ENCODE data around the gene ACSS1. TPM values are rescaled to one million over a fixed set of nuclear protein-coding genes. Genes with fewer than 3 reads are reported as not detected.

The ACSS1 gene
- total RNA-seq, 1 experiment from 2014 or later = 1.5 TPM

GRCh38 chr20:25005661-25006060 is 52.3 kb downstream of the ACSS1 start:
- POLR2A ChIA-PET = no interaction called here
- DNase-seq (ENCODE audit: low spot score) (no peak), ATAC-seq (no peak)
- H3K4me3 Mint-ChIP-seq = no peak overlapping the region
- H3K27me3 Mint-ChIP-seq (ENCODE audit: low read depth) = peaks cover 4% of the 10 kb centered on the region; the same call in 1 of the 2 replicates
- H3K27ac Mint-ChIP-seq = no peak overlapping the region
- peaks cover 8% of the 10 kb centered on the region for H3K9me3 Mint-ChIP-seq
- TF ChIP-seq SOX15 (CRISPR knock-in tag; IDR thresholded peaks at IDR 0.05) (no peak), NFATC4 (CRISPR knock-in tag; IDR thresholded peaks at IDR 0.05) (no peak), ARID4B (CRISPR knock-in tag; IDR thresholded peaks at IDR 0.05; ENCODE audit: borderline replicate concordance) (no peak), NFYB (CRISPR knock-in tag; conservative IDR thresholded peaks at IDR 0.05; ENCODE audit: low read depth) (no peak), IRF1 (CRISPR knock-in tag; IDR thresholded peaks at IDR 0.05) (no peak), HMGA2 (CRISPR knock-in tag; IDR thresholded peaks at IDR 0.05) (no peak), ELF4 (CRISPR knock-in tag; IDR thresholded peaks at IDR 0.05; ENCODE audit: low read depth) (no peak), CREB1 (CRISPR knock-in tag; IDR thresholded peaks at IDR 0.05) (no peak), ZNF425 (CRISPR knock-in tag; conservative IDR thresholded peaks at IDR 0.05) (no peak), ZMAT4 (CRISPR knock-in tag; IDR thresholded peaks at IDR 0.05) (no peak), CBFB (CRISPR knock-in tag; IDR thresholded peaks at IDR 0.05; ENCODE audit: low read depth) (no peak), ATF1 (CRISPR knock-in tag; IDR thresholded peaks at IDR 0.05) (no peak), ZNF512 (CRISPR knock-in tag; IDR thresholded peaks at IDR 0.05; ENCODE audit: borderline replicate concordance) (no peak)
- H3K4me1 Mint-ChIP-seq = no peaks in the 10 kb centered on the region
- H3K36me3 Mint-ChIP-seq = no peaks in the 10 kb centered on the region
- CTCF ChIA-PET = no interaction called here

- POLR2A ChIA-PET = no interaction called here
- H3K4me3 Mint-ChIP-seq = no peak overlapping the region
- DNase-seq (ENCODE audit: low spot score) = no peak
- no peak for ATAC-seq
- no peaks in the 10 kb centered on the region for H3K4me1 Mint-ChIP-seq
- CTCF ChIA-PET = no interaction called here
- H3K27ac Mint-ChIP-seq = no peak overlapping the region
- H3K9me3 Mint-ChIP-seq = peaks cover 8% of the 10 kb centered on the region
- no peaks in the 10 kb centered on the region for H3K36me3 Mint-ChIP-seq
- H3K27me3 Mint-ChIP-seq (ENCODE audit: low read depth) = peaks cover 4% of the 10 kb centered on the region; the same call in 1 of the 2 replicates
- no peak for TF ChIP-seq SP1 (CRISPR knock-in tag; conservative IDR thresholded peaks at IDR 0.05)
- TF ChIP-seq SMAD3 (CRISPR knock-in tag; IDR thresholded peaks at IDR 0.05; ENCODE audit: borderline replicate concordance) = no peak
- no peak for TF ChIP-seq FOXK1 (CRISPR knock-in tag; IDR thresholded peaks at IDR 0.05)
- TF ChIP-seq NFATC4 (CRISPR knock-in tag; IDR thresholded peaks at IDR 0.05) = no peak
- TF ChIP-seq NR2C2 (CRISPR knock-in tag; IDR thresholded peaks at IDR 0.05) = no peak
- no peak for TF ChIP-seq USF2 (CRISPR knock-in tag; IDR thresholded peaks at IDR 0.05)
- TF ChIP-seq ARID4B (CRISPR knock-in tag; IDR thresholded peaks at IDR 0.05; ENCODE audit: borderline replicate concordance) = no peak
- no peak for TF ChIP-seq ZNF219 (CRISPR knock-in tag; IDR thresholded peaks at IDR 0.05; ENCODE audit: borderline replicate concordance)
- TF ChIP-seq GABPB1 (CRISPR knock-in tag; IDR thresholded peaks at IDR 0.05) = no peak
- no peak for TF ChIP-seq CREB1 (CRISPR knock-in tag; IDR thresholded peaks at IDR 0.05)
Observed at GRCh38 chr20:25005220-25005619, 52.7 kb downstream of the ACSS1 start.

Data from WTC11 (cell line).